Measurements from ENCODE around the gene MOSPD3. TPM values are rescaled to one million over a fixed set of nuclear protein-coding genes. Genes with fewer than 3 reads are reported as not detected.

Gene MOSPD3
- total and polyA plus RNA-seq, 2 donors (not counting 3 experiments of a cell fraction or from before 2014, with no cell fraction given), result 24.4 to 40.7 TPM

DNA sequence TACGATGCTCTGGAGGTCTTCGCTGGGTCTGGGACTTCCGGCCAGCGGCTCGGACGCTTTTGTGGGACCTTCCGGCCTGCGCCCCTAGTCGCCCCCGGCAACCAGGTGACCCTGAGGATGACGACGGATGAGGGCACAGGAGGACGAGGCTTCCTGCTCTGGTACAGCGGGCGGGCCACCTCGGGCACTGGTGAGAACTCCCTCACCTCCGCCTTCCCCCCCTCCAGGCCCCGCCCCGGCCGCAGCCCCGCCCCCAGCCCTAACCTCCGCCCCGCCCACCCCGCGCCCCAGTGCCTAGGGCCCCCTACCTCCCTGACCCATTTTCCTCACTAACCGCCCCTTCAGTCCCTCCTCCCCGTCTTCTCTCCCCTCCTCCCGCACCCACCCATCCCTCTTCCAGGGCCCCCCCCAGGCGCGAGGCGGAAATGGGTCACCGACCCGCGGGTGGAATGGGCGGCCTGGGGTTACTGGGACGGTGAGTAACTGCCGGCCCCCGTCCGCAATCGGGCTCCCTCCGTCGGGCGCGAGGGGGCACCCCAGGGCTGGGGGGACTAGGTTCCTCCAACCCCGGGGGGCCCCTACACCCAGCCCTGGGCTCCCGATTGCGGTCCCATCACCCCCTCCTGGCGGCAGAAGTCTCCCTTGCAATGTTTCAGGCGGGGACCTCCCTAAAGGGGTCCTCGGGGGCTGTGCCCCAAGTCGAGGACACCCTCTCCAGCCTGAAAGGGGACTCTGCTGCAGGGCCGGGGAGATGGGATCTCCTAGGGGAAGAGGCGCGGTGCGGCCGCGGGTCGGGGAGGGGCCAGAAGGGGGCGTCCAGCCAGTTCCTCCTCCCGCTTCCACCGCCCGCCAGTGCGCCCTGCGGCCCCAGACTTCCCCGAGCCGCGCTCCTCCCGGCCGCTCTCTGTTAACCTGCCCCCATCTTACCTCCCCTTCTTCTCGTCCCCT is 8.0 kb upstream of the MOSPD3 start:
- peak overlapping the region; percentile 99 for H2AFZ ChIP-seq (ENCODE audit: low read depth, low read length)
- intact Hi-C loops (cut with micrococcal nuclease) (loop anchor here (1.0 to 2.0 kb wide), 4 partner anchors 8 to 78 kb away; partner anchors contain the start of genes FBXO24, GNB2, LRCH4 and MOSPD3), dilution Hi-C loops (cut with MboI; ENCODE audit: extremely low pct_ligation_motif_present, low sequenced_read_pairs) (no loop called here)
- H3K4me2 ChIP-seq (ENCODE audit: insufficient read depth, low read length), result peak overlapping the region; percentile 93
- peak overlapping the region; percentile 44 to 65 (median 54) for H3K4me3 ChIP-seq (replicated peaks in 1 of 3; ENCODE audit: insufficient read depth in 1 of 3, low read depth in 1 of 3, low read length in 3 of 3)
- H3K9me1 ChIP-seq (replicated peaks; ENCODE audit: control insufficient read depth, extremely low read depth, insufficient read depth, low read length), result no peaks in the 10 kb centered on the region
- H3K36me3 ChIP-seq (ENCODE audit: control insufficient read depth in 2 of 2, extremely low read depth in 1 of 2, insufficient read depth in 2 of 2, low read length in 2 of 2), result no peaks in the 10 kb centered on the region
- BruUV-seq (replicated peaks), result no TSS peak
- peaks cover 25% of the 10 kb centered on the region for H3K4me1 ChIP-seq (ENCODE audit: control insufficient read depth, extremely low read depth, insufficient read depth, low read length)
- no peaks in the 10 kb centered on the region for H3K79me2 ChIP-seq (ENCODE audit: control insufficient read depth, insufficient read depth, low read length)
- H3K9ac ChIP-seq (replicated peaks; ENCODE audit: extremely low read depth, insufficient read depth, low read length), result peak overlapping the region; percentile 23
- TF ChIP-seq JUN (IDR thresholded peaks at IDR 0.05; ENCODE audit: borderline replicate concordance, insufficient read depth, insufficient read length, low read depth), result no peak
- peak; percentile 31 for TF ChIP-seq FOS (IDR thresholded peaks at IDR 0.05; ENCODE audit: borderline replicate concordance, insufficient read depth, low read length)
- TF ChIP-seq POLR2AphosphoS5 (IDR thresholded peaks at IDR 0.05; ENCODE audit: insufficient read depth, low read depth, low read length), result peak; percentile 5
- no peak for TF ChIP-seq MYC (IDR thresholded peaks at IDR 0.05; ENCODE audit: low read depth, low read length)
- no peak for TF ChIP-seq POLR2A (IDR thresholded peaks at IDR 0.05; ENCODE audit: low read depth, low read length)
- TF ChIP-seq, protein P1, sequence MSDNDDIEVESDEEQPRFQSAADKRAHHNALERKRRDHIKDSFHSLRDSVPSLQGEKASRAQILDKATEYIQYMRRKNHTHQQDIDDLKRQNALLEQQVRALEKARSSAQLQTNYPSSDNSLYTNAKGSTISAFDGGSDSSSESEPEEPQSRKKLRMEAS (IDR thresholded peaks at IDR 0.05; ENCODE audit: insufficient read depth, insufficient read length), result no peak
- TF ChIP-seq GATA2 (IDR thresholded peaks at IDR 0.05; ENCODE audit: insufficient read depth, insufficient read length, low read depth, low read length), result no peak
- peak; percentile 43 to 55 for TF ChIP-seq CTCF (IDR thresholded peaks at IDR 0.05; ENCODE audit: extremely low read depth in 1 of 2, insufficient read depth in 1 of 2, low read depth in 1 of 2, low read length in 2 of 2)
- no peak for TF ChIP-seq EZH2 (IDR thresholded peaks at IDR 0.05; ENCODE audit: borderline replicate concordance, low read depth, low read length, severe bottlenecking)
- H4K20me1 ChIP-seq (replicated peaks; ENCODE audit: control insufficient read depth, extremely low read depth, insufficient read depth, low read length), result no peaks in the 10 kb centered on the region
- no peaks in the 10 kb centered on the region for H3K9me3 ChIP-seq (replicated peaks; ENCODE audit: control insufficient read depth, insufficient read depth, low read length)
- CTCF ChIA-PET, result interaction anchor here (1.1 to 2.8 kb wide), 3 partner anchors 15 to 76 kb away, joined by 3 to 10 read pairs (median 7); no protein-coding TSS in a partner anchor
- POLR2A ChIA-PET, result no interaction called here
- no peaks in the 10 kb centered on the region for H3K27me3 ChIP-seq (ENCODE audit: control insufficient read depth in 2 of 2, insufficient read depth in 2 of 2, low read length in 2 of 2)
- DNase-seq (ENCODE audit: low read depth, low spot score), result peak; percentile 43
- H3K27ac ChIP-seq (ENCODE audit: insufficient read depth, low read depth, low read length), result no peak overlapping the region
- FAIRE-seq, result peak; percentile 79

Measured in endothelial cell of umbilical vein (primary cell).